B cell (primary cell): ENCODE results near the gene NCOA1. TPM values are rescaled to one million over a fixed set of nuclear protein-coding genes. Genes with fewer than 3 reads are reported as not detected.

Experiments used
- ATAC-seq: fragments of 200-7000 bp; cut with Tn5 transposase; one replicate; pipeline ENCODE4 v1.10.0; 2021; ENCODE audit warnings: low read depth, mild to moderate bottlenecking, moderate number of reproducible peaks, moderate library complexity
- CTCF ChIA-PET: fragments of 350-600 bp; sonication (Branson Sonifier 250); formaldehyde crosslinking; loops from one replicate; lab custom pipeline; 2021; ENCODE audit warnings: antibody characterized with exemption, inconsistent platforms; lab: Charles Lee
- POLR2A ChIA-PET: fragments of 350-600 bp; sonication (Branson Sonifier 250); formaldehyde crosslinking; loops from one replicate; lab custom pipeline; 2021; ENCODE audit warnings: antibody characterized with exemption; lab: Charles Lee
- DNase-seq: peaks from one replicate; pipeline ENCODE4 v3.0.0; 2013
- H2AFZ ChIP-seq: 2 replicates; pipeline ENCODE4 v1.6.1; 2012; ENCODE audit warnings: mild to moderate bottlenecking, low read depth, low read length; ENCODE audit not compliant: insufficient read depth, poor library complexity, severe bottlenecking
- H3K27ac ChIP-seq, 2 donors: 1 replicate in 1 of 2; 2 replicates in 1 of 2; pipeline ENCODE4 v1.5.1; 2012 to 2013; ENCODE audit warnings: low read length in 2 of 2, mild to moderate bottlenecking in 2 of 2, moderate library complexity in 1 of 2
- H3K27me3 ChIP-seq, 4 experiments: fragments of 200-600 bp in 1 of 4; sonication (generic) in 1 of 4; replicated peaks in 1 of 4; 1 replicate in 2 of 4; 2 replicates in 2 of 4; pipeline versions ENCODE4 v1.6.1 to v1.7.0; 2013 to 2016; ENCODE audit warnings: low read length in 3 of 4, mild to moderate bottlenecking in 2 of 4, mixed read lengths in 1 of 4, moderate library complexity in 1 of 4; ENCODE audit not compliant: insufficient read depth in 4 of 4, control insufficient read depth in 3 of 4; ENCODE audit errors: control extremely low read depth in 1 of 4
- H3K36me3 ChIP-seq, 2 experiments: replicated peaks in 1 of 2; 1 replicate in 1 of 2; 2 replicates in 1 of 2; pipeline versions ENCODE4 v1.6.1 to v1.7.1; 2013; ENCODE audit warnings: low read length in 1 of 2; ENCODE audit not compliant: insufficient read depth in 2 of 2, control insufficient read depth in 1 of 2; ENCODE audit errors: control extremely low read depth in 1 of 2, extremely low read depth in 1 of 2
- H3K4me1 ChIP-seq, 2 donors: fragments of 200-600 bp in 1 of 2; sonication (generic) in 1 of 2; 1 replicate in 1 of 2; 2 replicates in 1 of 2; pipeline versions ENCODE4 v1.5.1 to v1.6.1; 2013 to 2017; ENCODE audit warnings: low read length in 2 of 2; ENCODE audit not compliant: control insufficient read depth in 2 of 2, insufficient read depth in 2 of 2
- H3K4me2 ChIP-seq: replicated peaks from 2 replicates; pipeline ENCODE3; 2012; ENCODE audit warnings: mild to moderate bottlenecking, low read depth, low read length; ENCODE audit not compliant: poor library complexity, severe bottlenecking
- H3K4me3 ChIP-seq, 5 experiments: fragments of 200-600 bp in 1 of 5; sonication (generic) in 1 of 5; 1 replicate in 3 of 5; 2 replicates in 2 of 5; pipeline versions ENCODE4 v1.5.1 to v1.7.0; 2011 to 2016; ENCODE audit warnings: low read length in 4 of 5, mild to moderate bottlenecking in 4 of 5, low read depth in 2 of 5, control low read depth in 1 of 5, moderate library complexity in 1 of 5; ENCODE audit not compliant: insufficient read depth in 1 of 5; ENCODE audit errors: control extremely low read depth in 1 of 5, extremely low read depth in 1 of 5
- H3K79me2 ChIP-seq: fragments of 200-600 bp; sonication (generic); one replicate; pipeline ENCODE4 v1.6.0; 2016; ENCODE audit warnings: low read length; ENCODE audit not compliant: control insufficient read depth, insufficient read depth
- H3K9ac ChIP-seq: fragments of 200-600 bp; sonication (generic); 2 replicates; pipeline ENCODE4 v1.6.1; 2017; ENCODE audit warnings: mild to moderate bottlenecking, low read length, moderate library complexity
- H3K9me3 ChIP-seq, 3 donors: one replicate each; pipeline versions ENCODE4 v1.6.1 to v1.7.1; 2013; ENCODE audit warnings: low read length in 2 of 3; ENCODE audit not compliant: control insufficient read depth in 2 of 3, insufficient read depth in 1 of 3; ENCODE audit errors: control extremely low read depth in 1 of 3
- H4K20me1 ChIP-seq: 2 replicates; pipeline ENCODE4 v1.6.0; 2012; ENCODE audit warnings: mild to moderate bottlenecking, low read length; ENCODE audit not compliant: insufficient read depth, control insufficient read depth, poor library complexity, severe bottlenecking
- H3K27ac Mint-ChIP-seq: one replicate; pipeline ENCODE4 v1.8.0; 2021; ENCODE audit warnings: mixed read lengths
- H3K27me3 Mint-ChIP-seq: one replicate; pipeline ENCODE4 v1.8.0; 2021; ENCODE audit warnings: mixed read lengths
- H3K4me1 Mint-ChIP-seq: one replicate; pipeline ENCODE4 v1.8.0; 2021; ENCODE audit warnings: mixed read lengths
- H3K4me3 Mint-ChIP-seq: one replicate; pipeline ENCODE4 v1.8.0; 2021; ENCODE audit warnings: mixed read lengths
- H3K9me3 Mint-ChIP-seq: one replicate; pipeline ENCODE4 v1.8.0; 2022; ENCODE audit warnings: mixed read lengths; ENCODE audit not compliant: insufficient read depth
- CTCF ChIP-seq: fragments of 200-600 bp; IDR thresholded peaks from one replicate; pipeline ENCODE4 v1.8.0; 2022; ENCODE audit warnings: antibody characterized with exemption, mild to moderate bottlenecking
- EZH2 ChIP-seq: IDR thresholded peaks from 2 replicates; pipeline ENCODE4 v1.6.1; 2012; ENCODE audit warnings: borderline replicate concordance, low read depth, mild to moderate bottlenecking, moderate library complexity, low read length; ENCODE audit not compliant: insufficient read depth, poor library complexity, severe bottlenecking
- WGBS: methylation state at CpG from one replicate; pipeline ENCODE4 v1.1.5; 2013; ENCODE audit warnings: missing lambda C conversion rate; ENCODE audit not compliant: insufficient coverage; 5-methylcytosine and 5-hydroxymethylcytosine counted together
- intact Hi-C: fragments of 100-400 bp; cut with micrococcal nuclease; formaldehyde crosslinking; loops from one replicate; pipeline ENCODE4 v1.10.0; 2022
- polyA plus RNA-seq: library from polyadenylated mRNA; depleted of rRNA; stranded (reverse); fragments of >200 nt; gene quantifications from 2 replicates; pipeline ENCODE4 v1.2.3, GENCODE V29; 2012
- total RNA-seq, 2 donors: library from RNA; stranded (reverse); fragments of 120-200 nt in 1 of 2; gene quantifications; 1 replicate in 1 of 2; 2 replicates in 1 of 2; pipeline versions ENCODE4 v1.2.3 to v1.2.4, GENCODE V29; 2013 to 2022

Gene NCOA1
- total and polyA plus RNA-seq, 2 donors (not counting 1 experiment from before 2014, with no cell fraction given): 11.6 to 49.1 TPM

GRCh38 chr2:24680196-24680595 lies 189.1 kb downstream of the NCOA1 start:
- Histone ChIP-seq H3K27me3 (no peaks in the 10 kb centered on the region), H4K20me1 (no peaks in the 10 kb centered on the region), H3K4me2 (no peak overlapping the region), H3K9me3 (peaks cover 0 to 2% (median 0%) of the 10 kb centered on the region in 3 donors), H3K27ac (no peak overlapping the region), H2AFZ (no peak overlapping the region), H3K36me3 (peaks cover 5 to 19% of the 10 kb centered on the region in 2 experiments), H3K79me2 (no peaks in the 10 kb centered on the region), H3K4me1 (no peaks in the 10 kb centered on the region), H3K4me3 (no peak overlapping the region), H3K9ac (no peak overlapping the region)
- Mint-ChIP-seq H3K27ac (no peak overlapping the region), H3K4me1 (no peaks in the 10 kb centered on the region), H3K4me3 (no peak overlapping the region), H3K9me3 (no peaks in the 10 kb centered on the region), H3K27me3 (no peaks in the 10 kb centered on the region)
- DNase-seq (no peak), ATAC-seq (no peak)
- intact Hi-C loops: no loop called here
- no peak for TF ChIP-seq CTCF
- no peak for TF ChIP-seq EZH2
- ChIA-PET CTCF (interaction anchor here (0.7 kb wide), 1 partner anchor 65 kb away, joined by 5 read pairs; no protein-coding TSS in a partner anchor), POLR2A (no interaction called here)
- no CpG with 5 or more reads among the region's 5 CpGs for WGBS

GRCh38 chr2:24682304-24682703 lies 191.2 kb downstream of the NCOA1 start:
- Mint-ChIP-seq H3K27me3 (no peaks in the 10 kb centered on the region), H3K27ac (no peak overlapping the region), H3K4me1 (no peaks in the 10 kb centered on the region), H3K4me3 (no peak overlapping the region), H3K9me3 (peaks cover 3% of the 10 kb centered on the region)
- no peak overlapping the region for H2AFZ ChIP-seq
- DNase-seq: no peak
- H3K4me1 ChIP-seq: no peaks in the 10 kb centered on the region
- no peak for ATAC-seq
- intact Hi-C loops: no loop called here
- peaks cover 5 to 14% of the 10 kb centered on the region in 2 experiments for H3K36me3 ChIP-seq
- H3K9ac ChIP-seq: no peak overlapping the region
- TF ChIP-seq CTCF: no peak
- no peak for TF ChIP-seq EZH2
- peaks cover 0 to 2% (median 0%) of the 10 kb centered on the region in 3 donors for H3K9me3 ChIP-seq
- H3K27me3 ChIP-seq: no peaks in the 10 kb centered on the region
- no peaks in the 10 kb centered on the region for H3K79me2 ChIP-seq
- POLR2A ChIA-PET: no interaction called here
- no peak overlapping the region for H3K4me2 ChIP-seq
- H4K20me1 ChIP-seq: no peaks in the 10 kb centered on the region
- CTCF ChIA-PET: no interaction called here
- no peak overlapping the region for H3K4me3 ChIP-seq
- 98% methylated on average over 5 of the region's 7 CpGs for WGBS
- no peak overlapping the region for H3K27ac ChIP-seq
